Panc1 (cell line): ENCODE measurements around the gene KPTN. TPM values are rescaled to one million over a fixed set of nuclear protein-coding genes. Genes with fewer than 3 reads are reported as not detected.

Source experiments
- ATAC-seq: fragments of 200-7000 bp; cut with Tn5 transposase; 2 replicates; pipeline ENCODE4 v1.9.1; 2020; ENCODE audit warnings: mild to moderate bottlenecking, moderate library complexity
- BruUV-seq: library from RNA; stranded (reverse); fragments of 400-500 nt; replicated peaks from 2 replicates; lab custom pipeline; 2021; lab: Mats Ljungman, UMichigan
- CTCF ChIA-PET: fragments of 300-600 bp; sonication (Branson Sonifier 250); formaldehyde crosslinking; loops from one replicate; lab custom pipeline; 2022; ENCODE audit warnings: antibody characterized with exemption; lab: Charles Lee
- POLR2A ChIA-PET: fragments of 300-600 bp; sonication (Branson Sonifier 250); formaldehyde crosslinking; loops from one replicate; lab custom pipeline; 2022; ENCODE audit warnings: antibody characterized with exemption; lab: Charles Lee
- DNase-seq: peaks from one replicate; pipeline ENCODE4 v3.0.0-alpha.2; 2010; ENCODE audit warnings: low read depth, low spot score
- H3K27ac ChIP-seq: 2 replicates; pipeline ENCODE4 v1.5.1; 2011; ENCODE audit warnings: mild to moderate bottlenecking, low read length, inconsistent platforms
- H3K27me3 ChIP-seq: fragments of 200-500 bp; sonication (Bioruptor generic); 2 replicates; pipeline ENCODE4 v1.6.0; 2014; ENCODE audit warnings: low read length, inconsistent platforms; ENCODE audit not compliant: control insufficient read depth, insufficient read depth
- H3K36me3 ChIP-seq: fragments of 200-500 bp; sonication (Bioruptor generic); 2 replicates; pipeline ENCODE4 v1.5.1; 2014; ENCODE audit warnings: inconsistent platforms, mild to moderate bottlenecking, low read length, moderate library complexity; ENCODE audit not compliant: control insufficient read depth, insufficient read depth
- H3K4me1 ChIP-seq: 2 replicates; pipeline ENCODE4 v1.5.1; 2011; ENCODE audit warnings: inconsistent platforms, mild to moderate bottlenecking, low read length, moderate library complexity; ENCODE audit not compliant: control insufficient read depth, insufficient read depth
- H3K4me3 ChIP-seq, 2 experiments: 2 replicates each; pipeline ENCODE4 v1.5.1; 2011 to 2012; ENCODE audit warnings: low read depth in 2 of 2, low read length in 2 of 2, mild to moderate bottlenecking in 2 of 2, inconsistent platforms in 1 of 2, moderate library complexity in 1 of 2
- H3K9me3 ChIP-seq: fragments of 200-500 bp; sonication (Bioruptor generic); 2 replicates; pipeline ENCODE4 v1.5.1; 2014; ENCODE audit warnings: low read depth, mild to moderate bottlenecking, inconsistent platforms, low read length, moderate library complexity; ENCODE audit not compliant: control insufficient read depth, insufficient read depth
- CTCF ChIP-seq: fragments of 450-650 bp; IDR thresholded peaks from 2 replicates; pipeline ENCODE4 v1.5.1; 2017; ENCODE audit warnings: mild to moderate bottlenecking
- POLR2AphosphoS5 ChIP-seq: IDR thresholded peaks from 2 replicates; pipeline ENCODE4 v1.6.1; 2012; ENCODE audit warnings: mild to moderate bottlenecking, low read depth, low read length, moderate library complexity
- REST ChIP-seq, 2 experiments: IDR thresholded peaks; 2 replicates each; pipeline ENCODE4 v1.6.1; 2011 to 2012; ENCODE audit warnings: low read depth in 2 of 2, control low read depth in 1 of 2, low read length in 1 of 2, mild to moderate bottlenecking in 1 of 2, moderate library complexity in 1 of 2; ENCODE audit not compliant: insufficient read depth in 1 of 2
- SIN3A ChIP-seq: IDR thresholded peaks from 2 replicates; pipeline ENCODE4 v1.6.1; 2012; ENCODE audit warnings: low read depth, mild to moderate bottlenecking, low read length, moderate library complexity, borderline replicate concordance; ENCODE audit not compliant: insufficient read depth
- TCF7L2 ChIP-seq: IDR thresholded peaks from 2 replicates; pipeline ENCODE4 v1.6.1; 2011; ENCODE audit warnings: mild to moderate bottlenecking, low read depth, low read length, inconsistent platforms
- in situ Hi-C: cut with HindIII; loops from 2 replicates; pipeline ENCODE4 v1.10.0; 2016; ENCODE audit warnings: low sequenced_read_pairs, low pct_unique_long_range_greater_than_20kb
- intact Hi-C: fragments of 100-400 bp; cut with micrococcal nuclease; formaldehyde crosslinking; loops from one replicate; pipeline ENCODE4 v1.10.0; 2022; ENCODE audit not compliant: unreplicated experiment
- total RNA-seq: library from RNA; stranded (reverse); gene quantifications from one replicate; pipeline ENCODE4 v1.2.1, GENCODE V29; 2021; ENCODE audit not compliant: unreplicated experiment

KPTN gene
- total RNA-seq, 1 experiment from 2014 or later = 26.5 TPM

GRCh38 chr19:47494729-47495128 lies 10.7 kb upstream of the KPTN start:
- intact Hi-C loops (no loop called here), in situ Hi-C loops (no loop called here)
- Histone ChIP-seq H3K4me3 (no peak overlapping the region), H3K9me3 (no peaks in the 10 kb centered on the region), H3K36me3 (no peaks in the 10 kb centered on the region), H3K27me3 (no peaks in the 10 kb centered on the region), H3K4me1 (no peaks in the 10 kb centered on the region; the same call in 1 of the 2 replicates), H3K27ac (no peak overlapping the region)
- no peak for ATAC-seq
- CTCF ChIA-PET = interaction anchor here (0.6 kb wide), 1 partner anchor 792 kb away, joined by 4 read pairs; no protein-coding TSS in a partner anchor
- TF ChIP-seq CTCF = no peak
- no peak for TF ChIP-seq TCF7L2
- TF ChIP-seq SIN3A = no peak
- no peak for TF ChIP-seq POLR2AphosphoS5
- TF ChIP-seq REST (IDR thresholded peaks at IDR 0.05; ENCODE audit: insufficient read depth in 1 of 2, low read depth in 2 of 2, low read length in 1 of 2) = no peak
- no peak for DNase-seq
- POLR2A ChIA-PET = no interaction called here
- no TSS peak for BruUV-seq

- ATAC-seq (no peak), DNase-seq (no peak)
- Histone ChIP-seq H3K36me3 (no peaks in the 10 kb centered on the region), H3K27ac (no peak overlapping the region), H3K9me3 (no peaks in the 10 kb centered on the region), H3K4me3 (no peak overlapping the region), H3K27me3 (no peaks in the 10 kb centered on the region), H3K4me1 (no peaks in the 10 kb centered on the region; the same call in 1 of the 2 replicates)
- BruUV-seq = no TSS peak
- TF ChIP-seq SIN3A (no peak), TCF7L2 (no peak), POLR2AphosphoS5 (no peak), CTCF (no peak), REST (IDR thresholded peaks at IDR 0.05; ENCODE audit: insufficient read depth in 1 of 2, low read depth in 2 of 2, low read length in 1 of 2) (no peak)
- POLR2A ChIA-PET = no interaction called here
- CTCF ChIA-PET = no interaction called here
- intact Hi-C loops (no loop called here), in situ Hi-C loops (no loop called here)
Measured at GRCh38 chr19:47494211-47494547, 10.2 kb upstream of the KPTN start.
